Hepatocyte (in vitro differentiated cells): Measurements from ENCODE around the gene WDTC1.

Experiments
- CTCF ChIP-seq: fragments of 200-600 bp; sonication (generic); IDR thresholded peaks from 2 replicates; pipeline ENCODE4 v1.5.1; 2016; ENCODE audit warnings: antibody characterized with exemption, mild to moderate bottlenecking; ENCODE audit not compliant: poor library complexity
- EZH2phosphoT487 ChIP-seq: fragments of 200-600 bp; sonication (generic); IDR thresholded peaks from one replicate; pipeline ENCODE4 v1.6.1; 2018; ENCODE audit warnings: antibody characterized with exemption, mild to moderate bottlenecking, low read depth, moderate library complexity; ENCODE audit not compliant: unreplicated experiment, severe bottlenecking

- no peak for TF ChIP-seq CTCF
- no peak for TF ChIP-seq EZH2phosphoT487
Observed at GRCh38 chr1:27192039-27192529, 42.3 kb upstream of the WDTC1 start.
